Upper lobe of left lung (tissue), 4 donors: ENCODE measurements around the gene TMEM221.

ENCODE experiments used
- CTCF ChIP-seq, 6 experiments: fragments of 450-650 bp in 4 of 6; fragments of 200-600 bp in 2 of 6; sonication (generic) in 2 of 6; IDR thresholded peaks; one replicate each; pipeline ENCODE4 v1.5.1; 2016 to 2019; ENCODE audit warnings: antibody characterized with exemption in 6 of 6
- EP300 ChIP-seq, 4 donors: sonication (generic); formaldehyde crosslinking; IDR thresholded peaks; one replicate each; pipeline ENCODE4 v1.5.1; 2017; ENCODE audit warnings: antibody characterized with exemption in 4 of 4, control low read depth in 2 of 4
- POLR2A ChIP-seq, 4 donors: fragments of 450-650 bp; IDR thresholded peaks; one replicate each; pipeline ENCODE4 v1.5.1; 2016 to 2017; ENCODE audit warnings: antibody characterized with exemption in 4 of 4, mild to moderate bottlenecking in 2 of 4
- POLR2AphosphoS5 ChIP-seq, 2 donors: sonication (generic); formaldehyde crosslinking; IDR thresholded peaks; one replicate each; pipeline ENCODE4 v1.5.1; 2017; ENCODE audit warnings: antibody characterized with exemption in 2 of 2

GRCh38 chr19:17468302-17469091, 20.0 kb upstream of the TMEM221 start:
- TF ChIP-seq CTCF (IDR thresholded peaks at IDR 0.05), result no peak
- peak in 1 of 4 donors; percentile 55 for TF ChIP-seq POLR2A (IDR thresholded peaks at IDR 0.05)
- no peak for TF ChIP-seq EP300 (IDR thresholded peaks at IDR 0.05)
- TF ChIP-seq POLR2AphosphoS5 (IDR thresholded peaks at IDR 0.05), result peak in 1 of 2 donors; percentile 32
